MCF 10A (cell line): Measurements from ENCODE around the gene ISG15. TPM values are rescaled to one million over a fixed set of nuclear protein-coding genes. Genes with fewer than 3 reads are reported as not detected.

Experiments
- BruUV-seq: library from RNA; stranded (reverse); fragments of 400-500 nt; replicated peaks from 2 replicates; lab custom pipeline; 2021; lab: Mats Ljungman, UMichigan
- CTCF ChIA-PET: fragments of 300-600 bp; sonication (Branson Sonifier 250); formaldehyde crosslinking; extraction: SDS; loops from one replicate; lab custom pipeline; 2021; ENCODE audit warnings: antibody characterized with exemption, inconsistent platforms; lab: Yijun Ruan, JAX
- POLR2A ChIA-PET: fragments of 300-600, 350-650 bp; sonication (Branson Sonifier 250); formaldehyde crosslinking; extraction: SDS; loops from one replicate; lab custom pipeline; 2020; ENCODE audit warnings: antibody characterized with exemption, inconsistent platforms; lab: Yijun Ruan, JAX
- DNase-seq: peaks from one replicate; pipeline ENCODE4 v3.0.0-alpha.2; 2018; ENCODE audit not compliant: unreplicated experiment
- H3K27ac Mint-ChIP-seq: one replicate; pipeline ENCODE4 v1.8.0; 2022; ENCODE audit warnings: mild to moderate bottlenecking, low read depth, mixed read lengths; ENCODE audit not compliant: unreplicated experiment
- H3K27me3 Mint-ChIP-seq: one replicate; pipeline ENCODE4 v1.8.0; 2022; ENCODE audit warnings: mixed read lengths; ENCODE audit not compliant: insufficient read depth, unreplicated experiment
- H3K36me3 Mint-ChIP-seq: one replicate; pipeline ENCODE4 v1.8.0; 2022; ENCODE audit warnings: mild to moderate bottlenecking, moderate library complexity, mixed read lengths; ENCODE audit not compliant: insufficient read depth, unreplicated experiment
- H3K4me1 Mint-ChIP-seq: one replicate; pipeline ENCODE4 v1.8.0; 2022; ENCODE audit warnings: mixed read lengths; ENCODE audit not compliant: insufficient read depth, unreplicated experiment
- H3K4me3 Mint-ChIP-seq: one replicate; pipeline ENCODE4 v1.8.0; 2022; ENCODE audit warnings: mild to moderate bottlenecking, moderate library complexity, mixed read lengths; ENCODE audit not compliant: unreplicated experiment
- H3K9me3 Mint-ChIP-seq: one replicate; pipeline ENCODE4 v1.8.0; 2022; ENCODE audit warnings: mixed read lengths; ENCODE audit not compliant: unreplicated experiment
- CTCF ChIP-seq: fragments of 200-600 bp; IDR thresholded peaks from one replicate; pipeline ENCODE4 v1.8.0; 2022; ENCODE audit warnings: antibody characterized with exemption, mild to moderate bottlenecking; ENCODE audit not compliant: unreplicated experiment
- intact Hi-C: fragments of 100-400 bp; cut with micrococcal nuclease; formaldehyde crosslinking; loops from 2 replicates; pipeline ENCODE4 v1.14.1; 2022
- total RNA-seq: library from RNA; stranded (reverse); gene quantifications from 2 replicates; pipeline ENCODE4 v1.2.3, GENCODE V29; 2022

ISG15 gene
- total RNA-seq, 1 experiment from 2014 or later: 7.4 TPM

- no peak for DNase-seq
- Mint-ChIP-seq H3K27ac (no peak overlapping the region), H3K36me3 (peaks cover 11% of the 10 kb centered on the region), H3K27me3 (no peaks in the 10 kb centered on the region), H3K4me1 (peaks cover 4% of the 10 kb centered on the region), H3K4me3 (peak overlapping the region; percentile 75), H3K9me3 (no peaks in the 10 kb centered on the region)
- intact Hi-C loops: no loop called here
- TF ChIP-seq CTCF: no peak
- no TSS peak for BruUV-seq
- CTCF ChIA-PET: interaction anchor here (0.5 to 1.9 kb wide), 7 partner anchors 9 to 185 kb away, joined by 3 to 7 read pairs (median 4); no protein-coding TSS in a partner anchor
- POLR2A ChIA-PET: interaction anchor here (0.5 to 1.8 kb wide), 10 partner anchors 9 to 350 kb away, joined by 3 to 11 read pairs (median 4); partner anchors contain the start of gene NOC2L
Observed at GRCh38 chr1:967466-968343, 45.6 kb upstream of the ISG15 start.

- H3K27ac Mint-ChIP-seq: no peak overlapping the region
- ChIA-PET POLR2A (no interaction called here), CTCF (no interaction called here)
- peaks cover 4% of the 10 kb centered on the region for H3K4me1 Mint-ChIP-seq
- no peak for TF ChIP-seq CTCF
- H3K27me3 Mint-ChIP-seq: no peaks in the 10 kb centered on the region
- BruUV-seq: no TSS peak
- no peaks in the 10 kb centered on the region for H3K9me3 Mint-ChIP-seq
- DNase-seq: no peak
- intact Hi-C loops: no loop called here
- no peak overlapping the region for H3K4me3 Mint-ChIP-seq
- H3K36me3 Mint-ChIP-seq: peaks cover 7% of the 10 kb centered on the region
Observed at GRCh38 chr1:969260-969855, 43.9 kb upstream of the ISG15 start.

GRCh38 chr1:970242-970972 is 42.9 kb upstream of the ISG15 start:
- Mint-ChIP-seq H3K27me3 (no peaks in the 10 kb centered on the region), H3K36me3 (peaks cover 5% of the 10 kb centered on the region), H3K4me3 (no peak overlapping the region), H3K4me1 (peaks cover 4% of the 10 kb centered on the region), H3K27ac (no peak overlapping the region), H3K9me3 (no peaks in the 10 kb centered on the region)
- BruUV-seq: no TSS peak
- DNase-seq: no peak
- no peak for TF ChIP-seq CTCF
- ChIA-PET POLR2A (interaction anchor here (0.6 kb wide), 2 partner anchors 58 to 122 kb away, joined by 3 read pairs; no protein-coding TSS in a partner anchor), CTCF (interaction anchor here (0.6 kb wide), 1 partner anchor 93 kb away, joined by 3 read pairs; no protein-coding TSS in a partner anchor)
- intact Hi-C loops: no loop called here
